Subcutaneous adipose tissue (tissue), 4 donors: Measurements from ENCODE around the gene SLC27A6. TPM values are rescaled to one million over a fixed set of nuclear protein-coding genes. Genes with fewer than 3 reads are reported as not detected.

Source experiments
- total RNA-seq, 4 donors: library from RNA; depleted of rRNA; stranded (reverse); fragments of >200 nt; gene quantifications; one replicate each; pipeline ENCODE4 v1.1.0, GENCODE V29; 2016
- TF ChIP-seq, protein P1 (sequence below): fragments of 450-650 bp; IDR thresholded peaks from one replicate; pipeline ENCODE4 v1.5.1; 2016; ENCODE audit warnings: low read depth, mild to moderate bottlenecking, control low read depth, antibody characterized with exemption, moderate library complexity

The SLC27A6 gene
- total RNA-seq, 4 donors from 2014 or later: 0.44 to 0.51 TPM; not detected in 2

DNA sequence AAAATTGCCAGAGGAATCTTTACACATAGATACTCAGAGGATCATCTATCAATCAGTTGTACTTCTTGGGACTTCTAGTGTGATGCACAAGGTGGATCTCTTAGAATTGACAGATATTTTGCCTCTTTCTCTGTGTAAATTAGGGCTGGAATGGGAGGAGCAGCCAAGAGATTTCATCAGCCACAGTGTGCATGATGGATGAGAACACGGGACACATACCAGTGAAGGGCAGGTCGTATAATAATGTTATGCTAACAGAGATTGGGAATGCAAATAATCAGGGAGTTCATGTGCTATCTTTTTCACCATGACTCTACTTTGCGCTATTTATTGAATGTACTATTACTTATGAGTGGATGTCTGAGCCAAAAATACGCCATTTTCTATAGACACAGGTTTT lies 86.0 kb downstream of the SLC27A6 start:
- TF ChIP-seq, protein P1, sequence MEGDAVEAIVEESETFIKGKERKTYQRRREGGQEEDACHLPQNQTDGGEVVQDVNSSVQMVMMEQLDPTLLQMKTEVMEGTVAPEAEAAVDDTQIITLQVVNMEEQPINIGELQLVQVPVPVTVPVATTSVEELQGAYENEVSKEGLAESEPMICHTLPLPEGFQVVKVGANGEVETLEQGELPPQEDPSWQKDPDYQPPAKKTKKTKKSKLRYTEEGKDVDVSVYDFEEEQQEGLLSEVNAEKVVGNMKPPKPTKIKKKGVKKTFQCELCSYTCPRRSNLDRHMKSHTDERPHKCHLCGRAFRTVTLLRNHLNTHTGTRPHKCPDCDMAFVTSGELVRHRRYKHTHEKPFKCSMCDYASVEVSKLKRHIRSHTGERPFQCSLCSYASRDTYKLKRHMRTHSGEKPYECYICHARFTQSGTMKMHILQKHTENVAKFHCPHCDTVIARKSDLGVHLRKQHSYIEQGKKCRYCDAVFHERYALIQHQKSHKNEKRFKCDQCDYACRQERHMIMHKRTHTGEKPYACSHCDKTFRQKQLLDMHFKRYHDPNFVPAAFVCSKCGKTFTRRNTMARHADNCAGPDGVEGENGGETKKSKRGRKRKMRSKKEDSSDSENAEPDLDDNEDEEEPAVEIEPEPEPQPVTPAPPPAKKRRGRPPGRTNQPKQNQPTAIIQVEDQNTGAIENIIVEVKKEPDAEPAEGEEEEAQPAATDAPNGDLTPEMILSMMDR: no peak

DNA sequence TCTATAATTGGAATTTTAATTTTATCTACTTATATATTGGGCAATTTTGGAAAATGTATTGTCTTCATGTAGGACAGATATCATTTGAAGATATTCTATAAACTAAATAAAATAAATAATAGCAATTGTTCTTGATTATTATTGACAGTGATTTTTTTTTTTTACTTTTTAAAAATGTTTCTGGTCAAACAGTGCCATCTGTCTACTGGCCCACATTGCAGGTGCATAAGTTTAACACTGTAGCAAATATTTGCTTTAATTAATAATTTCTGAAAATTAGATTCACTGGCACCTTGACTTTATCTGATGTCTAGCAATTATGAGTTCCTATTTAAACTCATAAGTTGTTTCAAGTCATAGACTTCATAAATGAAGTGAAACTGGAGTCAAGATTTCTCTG lies 88.2 kb downstream of the SLC27A6 start:
- TF ChIP-seq, protein P1: no peak

DNA sequence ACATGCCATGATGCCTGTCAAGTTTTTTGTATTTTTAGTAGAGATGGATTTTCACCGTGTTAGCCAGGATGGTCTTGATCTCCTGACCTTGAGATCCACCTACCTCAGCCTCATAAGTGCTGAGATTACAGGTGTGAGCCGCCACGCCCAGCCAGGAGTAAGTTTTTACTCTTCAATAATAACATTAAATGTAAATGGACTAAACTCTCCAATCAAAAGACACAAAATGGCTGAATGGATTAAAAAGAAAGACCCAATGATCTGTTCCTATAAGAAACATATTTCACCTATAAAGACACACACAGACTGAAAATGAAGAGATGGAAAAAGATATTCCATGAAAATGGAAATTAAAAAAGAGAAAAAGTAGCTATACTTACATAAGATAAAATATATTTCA lies 92.0 kb downstream of the SLC27A6 start:
- TF ChIP-seq, protein P1: no peak

DNA sequence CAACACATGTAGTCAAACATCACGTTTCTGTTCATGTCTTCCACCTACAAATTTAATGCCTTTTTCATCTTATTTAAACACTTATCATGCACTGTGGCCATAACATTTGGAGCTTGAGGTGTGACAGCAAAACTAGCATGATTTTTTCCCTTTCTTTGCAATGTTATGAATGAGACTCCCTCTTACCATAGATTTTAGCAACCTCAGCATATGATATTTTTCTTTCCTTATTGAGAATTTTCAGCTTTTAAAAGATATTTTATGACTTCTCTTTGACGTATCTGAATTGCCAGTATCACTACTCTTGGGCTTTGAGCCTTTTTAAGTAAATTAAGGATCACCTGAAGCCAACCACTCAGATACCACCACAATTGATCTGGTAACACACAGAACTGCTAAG lies 96.6 kb downstream of the SLC27A6 start:
- TF ChIP-seq, protein P1: no peak

DNA sequence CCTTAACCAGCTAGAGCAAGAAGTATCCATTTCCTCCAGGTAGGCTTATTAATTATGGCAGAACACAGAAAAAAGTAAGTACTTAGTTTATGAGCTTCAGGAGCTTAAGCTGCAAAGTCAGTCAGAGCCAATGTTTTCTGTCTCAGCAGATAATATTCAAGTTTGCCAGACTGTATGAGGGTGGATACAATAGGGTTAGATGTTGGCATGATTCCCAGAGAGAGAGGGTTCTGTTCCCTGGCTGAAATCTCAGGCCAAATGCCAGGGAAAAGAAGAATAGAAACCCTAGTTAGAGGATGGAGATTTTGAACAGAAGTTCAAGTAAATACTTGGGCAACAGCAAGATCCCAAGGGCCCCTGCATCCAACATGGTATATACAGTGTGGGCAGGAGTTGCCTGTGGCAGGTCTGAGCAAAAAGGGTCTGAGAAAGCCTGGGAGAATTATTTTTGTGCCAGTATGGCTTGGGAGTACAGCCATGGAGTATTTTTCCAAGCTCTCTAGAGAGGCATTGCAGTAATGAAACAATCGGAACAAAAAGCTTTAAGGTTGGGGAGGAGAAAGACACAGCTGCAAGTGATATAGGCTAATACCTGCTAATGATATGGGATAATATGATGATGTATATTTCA lies 98.3 kb downstream of the SLC27A6 start:
- TF ChIP-seq, protein P1: no peak

DNA sequence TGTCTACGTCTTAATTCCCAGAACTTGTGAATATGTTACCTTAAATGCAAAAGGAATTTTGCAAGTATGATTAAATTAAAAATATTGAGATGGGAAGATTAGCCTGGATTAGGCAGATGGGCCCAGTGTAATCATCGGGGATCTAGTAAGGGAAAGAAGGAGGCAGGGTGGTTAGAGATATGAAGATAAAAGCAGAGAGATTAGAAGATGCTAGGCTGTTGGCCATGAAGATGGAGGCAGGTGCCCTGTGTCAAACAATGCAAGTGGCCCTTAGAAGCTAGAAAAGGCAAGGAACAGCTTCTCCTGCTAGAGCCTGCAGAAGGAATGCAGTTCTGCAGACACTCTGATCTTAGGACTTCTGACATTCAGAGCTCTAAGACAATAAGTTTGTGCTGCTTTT lies 100.4 kb downstream of the SLC27A6 start:
- TF ChIP-seq, protein P1: no peak

DNA sequence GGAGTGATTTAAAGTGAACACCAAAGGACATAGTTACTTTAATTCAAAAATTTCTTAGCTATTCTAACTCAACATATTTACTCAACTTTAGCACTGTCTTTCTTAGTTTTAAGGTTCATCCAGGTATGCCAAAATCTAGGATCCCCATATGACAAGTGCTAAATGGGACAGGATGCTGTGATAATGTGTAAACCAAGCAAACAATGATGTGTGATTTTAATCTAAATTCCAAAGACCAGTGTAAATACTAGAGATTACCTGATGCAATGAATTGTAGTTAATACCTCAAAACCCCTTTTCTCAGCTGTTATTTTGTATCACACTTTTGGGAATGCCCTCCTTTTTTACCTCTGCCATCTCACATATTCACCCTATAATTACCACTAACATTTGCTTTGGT lies 102.5 kb downstream of the SLC27A6 start:
- TF ChIP-seq, protein P1: no peak
